Liver (tissue), 9 donors: ENCODE results near the gene RIIAD1. TPM values are rescaled to one million over a fixed set of nuclear protein-coding genes. Genes with fewer than 3 reads are reported as not detected.

ENCODE experiments used
- DNase-seq: peaks from one replicate; pipeline ENCODE4 v3.0.0-alpha.2; 2017; ENCODE audit warnings: low spot score
- H3K27ac ChIP-seq, 2 donors: one replicate each; pipeline ENCODE4 v1.7.0; 2013; ENCODE audit warnings: inconsistent platforms in 2 of 2, low read length in 2 of 2, control low read depth in 1 of 2, low read depth in 1 of 2, mild to moderate bottlenecking in 1 of 2
- H3K27me3 ChIP-seq, 4 donors: one replicate each; pipeline versions ENCODE4 v1.6.1 to v1.7.0; 2013; ENCODE audit warnings: low read length in 3 of 4, inconsistent platforms in 1 of 4, mild to moderate bottlenecking in 1 of 4, moderate library complexity in 1 of 4; ENCODE audit not compliant: control insufficient read depth in 4 of 4, insufficient read depth in 4 of 4
- H3K36me3 ChIP-seq, 4 donors: one replicate each; pipeline versions ENCODE4 v1.6.1 to v1.7.0; 2013; ENCODE audit warnings: low read length in 3 of 4, mild to moderate bottlenecking in 3 of 4, low read depth in 1 of 4, moderate library complexity in 1 of 4; ENCODE audit not compliant: control insufficient read depth in 4 of 4, insufficient read depth in 3 of 4
- H3K4me1 ChIP-seq, 4 donors: one replicate each; pipeline versions ENCODE4 v1.6.1 to v1.7.0; 2013; ENCODE audit warnings: low read length in 3 of 4, mild to moderate bottlenecking in 3 of 4, moderate library complexity in 1 of 4; ENCODE audit not compliant: control insufficient read depth in 4 of 4, insufficient read depth in 4 of 4
- H3K4me3 ChIP-seq, 3 donors: one replicate each; pipeline versions ENCODE4 v1.6.1 to v1.7.0; 2013; ENCODE audit warnings: low read length in 3 of 3, control low read depth in 1 of 3, low read depth in 1 of 3, mild to moderate bottlenecking in 1 of 3
- H3K9ac ChIP-seq, 2 donors: one replicate each; pipeline ENCODE4 v1.7.0; 2013; ENCODE audit warnings: low read length in 2 of 2, mild to moderate bottlenecking in 2 of 2, moderate library complexity in 2 of 2, control low read depth in 1 of 2, low read depth in 1 of 2
- H3K9me3 ChIP-seq, 4 donors: one replicate each; pipeline versions ENCODE4 v1.6.1 to v1.7.0; 2013; ENCODE audit warnings: low read length in 3 of 4; ENCODE audit not compliant: control insufficient read depth in 4 of 4
- ATF3 ChIP-seq: IDR thresholded peaks from 2 replicates; pipeline ENCODE4 v1.6.1; 2016; ENCODE audit warnings: antibody characterized with exemption
- EGR1 ChIP-seq, 2 donors: IDR thresholded peaks; 2 replicates each; pipeline ENCODE4 v1.6.1; 2016 to 2018; ENCODE audit warnings: antibody characterized with exemption in 2 of 2, low read depth in 2 of 2
- FOXA1 ChIP-seq: IDR thresholded peaks from 2 replicates; pipeline ENCODE4 v1.6.1; 2016; ENCODE audit warnings: antibody characterized with exemption
- FOXA2 ChIP-seq: IDR thresholded peaks from 2 replicates; pipeline ENCODE4 v1.6.1; 2016; ENCODE audit warnings: antibody characterized with exemption
- GABPA ChIP-seq, 2 donors: IDR thresholded peaks in 1 of 2; conservative IDR thresholded peaks in 1 of 2; 2 replicates each; pipeline ENCODE4 v1.6.1; 2016; ENCODE audit warnings: antibody characterized with exemption in 2 of 2, mild to moderate bottlenecking in 1 of 2, moderate library complexity in 1 of 2
- HNF4A ChIP-seq, 2 donors: conservative IDR thresholded peaks; 2 replicates each; pipeline ENCODE4 v1.6.1; 2016; ENCODE audit warnings: antibody characterized with exemption in 2 of 2, mild to moderate bottlenecking in 2 of 2
- HNF4G ChIP-seq: IDR thresholded peaks from 2 replicates; pipeline ENCODE4 v1.6.1; 2016; ENCODE audit warnings: antibody characterized with exemption
- JUND ChIP-seq, 2 donors: IDR thresholded peaks; 2 replicates each; pipeline ENCODE4 v1.6.1; 2016; ENCODE audit warnings: antibody characterized with exemption in 2 of 2
- MAX ChIP-seq: IDR thresholded peaks from 2 replicates; pipeline ENCODE4 v1.6.1; 2016; ENCODE audit warnings: antibody characterized with exemption
- NR2F2 ChIP-seq: IDR thresholded peaks from 2 replicates; pipeline ENCODE4 v1.6.1; 2016; ENCODE audit warnings: antibody characterized with exemption
- RAD21 ChIP-seq, 2 donors: IDR thresholded peaks; 2 replicates each; pipeline ENCODE4 v1.6.1; 2016; ENCODE audit warnings: antibody characterized with exemption in 2 of 2, mild to moderate bottlenecking in 2 of 2
- RXRA ChIP-seq, 2 donors: IDR thresholded peaks; 2 replicates each; pipeline ENCODE4 v1.6.1; 2017 to 2018; ENCODE audit warnings: antibody characterized with exemption in 2 of 2, mild to moderate bottlenecking in 1 of 2
- SP1 ChIP-seq: IDR thresholded peaks from 2 replicates; pipeline ENCODE4 v1.6.1; 2018; ENCODE audit warnings: antibody characterized with exemption, mild to moderate bottlenecking
- TAF1 ChIP-seq: conservative IDR thresholded peaks from 2 replicates; pipeline ENCODE4 v1.6.1; 2016; ENCODE audit warnings: antibody characterized with exemption, mild to moderate bottlenecking
- YY1 ChIP-seq: IDR thresholded peaks from 2 replicates; pipeline ENCODE4 v1.6.1; 2016; ENCODE audit warnings: antibody characterized with exemption, mild to moderate bottlenecking
- WGBS: extraction: QIAGEN DNeasy Blood & Tissue Kit; methylation state at CpG from one replicate; pipeline ENCODE4 v1.1.7; 2013; 5-methylcytosine and 5-hydroxymethylcytosine counted together
- polyA plus RNA-seq, 2 donors: library from polyadenylated mRNA; stranded (reverse) in 1 of 2; unstranded in 1 of 2; fragments of 200-250 nt in 1 of 2; fragments of >200 nt in 1 of 2; fragmentation: Nextera tagmentation in 1 of 2; extraction: Ambion mirVana in 1 of 2; gene quantifications; one replicate each; pipeline versions ENCODE4 v1.2.1 to v1.2.3, GENCODE V29; 2013 to 2015
- total RNA-seq, 2 donors: library from RNA; depleted of rRNA; stranded (reverse); fragments of >200 nt; gene quantifications; one replicate each; pipeline ENCODE4 v1.2.3, GENCODE V29; 2014
- TF ChIP-seq, protein P1 (sequence below): IDR thresholded peaks from 2 replicates; pipeline ENCODE4 v1.6.1; 2016; ENCODE audit warnings: antibody characterized with exemption
- TF ChIP-seq, protein P2 (sequence below): fragments of 150-350 bp; IDR thresholded peaks from 2 replicates; pipeline ENCODE4 v1.5.1; 2017; ENCODE audit warnings: improper control_type of control experiment, low read depth, low read length; ENCODE audit not compliant: missing input control
- TF ChIP-seq, protein P3 (sequence below): IDR thresholded peaks from 2 replicates; pipeline ENCODE4 v1.6.1; 2016; ENCODE audit warnings: antibody characterized with exemption, mild to moderate bottlenecking
- donor health status: healthy.
- donor health status: healthy.
- donor health status: healthy.
- donor health status: healthy.
- donor health status: healthy.

The RIIAD1 gene
- total and polyA plus RNA-seq, 4 donors: not detected

GRCh38 chr1:151756291-151756690, 35.0 kb downstream of the RIIAD1 start:
- Histone ChIP-seq H3K27me3 (no peaks in the 10 kb centered on the region), H3K36me3 (peaks cover 10 to 43% (median 23%) of the 10 kb centered on the region in 4 donors), H3K27ac (no peak overlapping the region), H3K9me3 (no peaks in the 10 kb centered on the region), H3K4me1 (no peaks in the 10 kb centered on the region), H3K4me3 (no peak overlapping the region), H3K9ac (no peak overlapping the region)
- TF ChIP-seq NR2F2 (no peak), EGR1 (IDR thresholded peaks at IDR 0.05; ENCODE audit: low read depth in 2 of 2) (no peak), HNF4G (no peak), GABPA (IDR thresholded peaks at IDR 0.05 in 1 of 2, conservative IDR thresholded peaks at IDR 0.05 in 1 of 2) (no peak), RXRA (IDR thresholded peaks at IDR 0.05) (no peak), HNF4A (conservative IDR thresholded peaks at IDR 0.05) (no peak), TAF1 (no peak), ATF3 (no peak), FOXA1 (no peak), YY1 (no peak), RAD21 (IDR thresholded peaks at IDR 0.05) (no peak), FOXA2 (no peak), SP1 (no peak), MAX (no peak)
- TF ChIP-seq, protein P1, sequence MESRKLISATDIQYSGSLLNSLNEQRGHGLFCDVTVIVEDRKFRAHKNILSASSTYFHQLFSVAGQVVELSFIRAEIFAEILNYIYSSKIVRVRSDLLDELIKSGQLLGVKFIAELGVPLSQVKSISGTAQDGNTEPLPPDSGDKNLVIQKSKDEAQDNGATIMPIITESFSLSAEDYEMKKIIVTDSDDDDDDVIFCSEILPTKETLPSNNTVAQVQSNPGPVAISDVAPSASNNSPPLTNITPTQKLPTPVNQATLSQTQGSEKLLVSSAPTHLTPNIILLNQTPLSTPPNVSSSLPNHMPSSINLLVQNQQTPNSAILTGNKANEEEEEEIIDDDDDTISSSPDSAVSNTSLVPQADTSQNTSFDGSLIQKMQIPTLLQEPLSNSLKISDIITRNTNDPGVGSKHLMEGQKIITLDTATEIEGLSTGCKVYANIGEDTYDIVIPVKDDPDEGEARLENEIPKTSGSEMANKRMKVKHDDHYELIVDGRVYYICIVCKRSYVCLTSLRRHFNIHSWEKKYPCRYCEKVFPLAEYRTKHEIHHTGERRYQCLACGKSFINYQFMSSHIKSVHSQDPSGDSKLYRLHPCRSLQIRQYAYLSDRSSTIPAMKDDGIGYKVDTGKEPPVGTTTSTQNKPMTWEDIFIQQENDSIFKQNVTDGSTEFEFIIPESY: no peak
- TF ChIP-seq, protein P2, sequence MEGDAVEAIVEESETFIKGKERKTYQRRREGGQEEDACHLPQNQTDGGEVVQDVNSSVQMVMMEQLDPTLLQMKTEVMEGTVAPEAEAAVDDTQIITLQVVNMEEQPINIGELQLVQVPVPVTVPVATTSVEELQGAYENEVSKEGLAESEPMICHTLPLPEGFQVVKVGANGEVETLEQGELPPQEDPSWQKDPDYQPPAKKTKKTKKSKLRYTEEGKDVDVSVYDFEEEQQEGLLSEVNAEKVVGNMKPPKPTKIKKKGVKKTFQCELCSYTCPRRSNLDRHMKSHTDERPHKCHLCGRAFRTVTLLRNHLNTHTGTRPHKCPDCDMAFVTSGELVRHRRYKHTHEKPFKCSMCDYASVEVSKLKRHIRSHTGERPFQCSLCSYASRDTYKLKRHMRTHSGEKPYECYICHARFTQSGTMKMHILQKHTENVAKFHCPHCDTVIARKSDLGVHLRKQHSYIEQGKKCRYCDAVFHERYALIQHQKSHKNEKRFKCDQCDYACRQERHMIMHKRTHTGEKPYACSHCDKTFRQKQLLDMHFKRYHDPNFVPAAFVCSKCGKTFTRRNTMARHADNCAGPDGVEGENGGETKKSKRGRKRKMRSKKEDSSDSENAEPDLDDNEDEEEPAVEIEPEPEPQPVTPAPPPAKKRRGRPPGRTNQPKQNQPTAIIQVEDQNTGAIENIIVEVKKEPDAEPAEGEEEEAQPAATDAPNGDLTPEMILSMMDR: no peak
- TF ChIP-seq, protein P3, sequence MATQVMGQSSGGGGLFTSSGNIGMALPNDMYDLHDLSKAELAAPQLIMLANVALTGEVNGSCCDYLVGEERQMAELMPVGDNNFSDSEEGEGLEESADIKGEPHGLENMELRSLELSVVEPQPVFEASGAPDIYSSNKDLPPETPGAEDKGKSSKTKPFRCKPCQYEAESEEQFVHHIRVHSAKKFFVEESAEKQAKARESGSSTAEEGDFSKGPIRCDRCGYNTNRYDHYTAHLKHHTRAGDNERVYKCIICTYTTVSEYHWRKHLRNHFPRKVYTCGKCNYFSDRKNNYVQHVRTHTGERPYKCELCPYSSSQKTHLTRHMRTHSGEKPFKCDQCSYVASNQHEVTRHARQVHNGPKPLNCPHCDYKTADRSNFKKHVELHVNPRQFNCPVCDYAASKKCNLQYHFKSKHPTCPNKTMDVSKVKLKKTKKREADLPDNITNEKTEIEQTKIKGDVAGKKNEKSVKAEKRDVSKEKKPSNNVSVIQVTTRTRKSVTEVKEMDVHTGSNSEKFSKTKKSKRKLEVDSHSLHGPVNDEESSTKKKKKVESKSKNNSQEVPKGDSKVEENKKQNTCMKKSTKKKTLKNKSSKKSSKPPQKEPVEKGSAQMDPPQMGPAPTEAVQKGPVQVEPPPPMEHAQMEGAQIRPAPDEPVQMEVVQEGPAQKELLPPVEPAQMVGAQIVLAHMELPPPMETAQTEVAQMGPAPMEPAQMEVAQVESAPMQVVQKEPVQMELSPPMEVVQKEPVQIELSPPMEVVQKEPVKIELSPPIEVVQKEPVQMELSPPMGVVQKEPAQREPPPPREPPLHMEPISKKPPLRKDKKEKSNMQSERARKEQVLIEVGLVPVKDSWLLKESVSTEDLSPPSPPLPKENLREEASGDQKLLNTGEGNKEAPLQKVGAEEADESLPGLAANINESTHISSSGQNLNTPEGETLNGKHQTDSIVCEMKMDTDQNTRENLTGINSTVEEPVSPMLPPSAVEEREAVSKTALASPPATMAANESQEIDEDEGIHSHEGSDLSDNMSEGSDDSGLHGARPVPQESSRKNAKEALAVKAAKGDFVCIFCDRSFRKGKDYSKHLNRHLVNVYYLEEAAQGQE: no peak
- WGBS: 86% methylated on average over 1 of the region's 1 CpG
- DNase-seq: no peak

DNA sequence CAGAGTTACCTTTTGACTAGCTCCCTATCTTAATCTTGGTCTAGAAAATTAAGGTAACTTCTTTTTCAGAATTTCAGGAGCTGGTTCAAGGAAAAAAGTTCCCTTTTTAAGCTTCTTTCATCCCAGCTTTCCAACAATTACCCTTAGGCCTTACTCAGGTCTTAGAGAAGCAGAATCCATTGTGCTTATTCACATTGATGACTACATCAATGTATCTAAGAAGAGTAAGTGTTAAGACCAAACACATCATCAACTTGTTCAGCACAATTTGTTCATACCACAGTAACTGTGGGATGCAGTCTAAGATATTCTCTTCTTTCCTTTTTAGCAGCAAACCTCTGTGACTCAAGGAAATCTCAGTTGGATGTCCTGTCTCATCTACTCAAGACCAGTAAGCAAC, 37.9 kb downstream of the RIIAD1 start:
- Histone ChIP-seq H3K36me3 (peaks cover 12 to 51% (median 29%) of the 10 kb centered on the region in 4 donors), H3K9ac (no peak overlapping the region), H3K27me3 (no peaks in the 10 kb centered on the region), H3K27ac (no peak overlapping the region), H3K4me3 (no peak overlapping the region), H3K4me1 (peaks cover 3 to 16% (median 13%) of the 10 kb centered on the region in 4 donors), H3K9me3 (no peaks in the 10 kb centered on the region)
- no peak for DNase-seq
- TF ChIP-seq FOXA2 (no peak), MAX (no peak), HNF4G (no peak), RXRA (IDR thresholded peaks at IDR 0.05) (no peak), RAD21 (IDR thresholded peaks at IDR 0.05) (no peak), FOXA1 (no peak), SP1 (no peak), JUND (IDR thresholded peaks at IDR 0.05) (no peak), EGR1 (IDR thresholded peaks at IDR 0.05; ENCODE audit: low read depth in 2 of 2) (no peak), ATF3 (no peak), TAF1 (no peak), HNF4A (conservative IDR thresholded peaks at IDR 0.05) (no peak), GABPA (IDR thresholded peaks at IDR 0.05 in 1 of 2, conservative IDR thresholded peaks at IDR 0.05 in 1 of 2) (no peak), YY1 (no peak)
- TF ChIP-seq, protein P3: no peak
